K562 (cell line): ENCODE data around the gene DYRK4. TPM values are rescaled to one million over a fixed set of nuclear protein-coding genes. Genes with fewer than 3 reads are reported as not detected.

ENCODE experiments used
- ATAC-seq: fragments of 200-7000 bp; cut with Tn5 transposase; 3 replicates; pipeline ENCODE4 v1.9.1; 2020; ENCODE audit warnings: moderate library complexity
- BruUV-seq: library from RNA; stranded (reverse); fragments of 400-500 nt; replicated peaks from 2 replicates; lab custom pipeline; 2021; lab: Mats Ljungman, UMichigan
- CTCF ChIA-PET: fragments of 300-600 bp; formaldehyde crosslinking; extraction: SDS; loops from one replicate; lab custom pipeline; 2021; ENCODE audit warnings: low intra/inter-chr PET ratio; lab: Yijun Ruan, JAX
- POLR2A ChIA-PET: fragments of 300-600, 350-650 bp; sonication (Branson Sonifier 250); formaldehyde crosslinking; extraction: SDS; loops from one replicate; lab custom pipeline; 2021; ENCODE audit warnings: antibody characterized with exemption, inconsistent platforms; lab: Yijun Ruan, JAX
- DNase-seq, 4 experiments: peaks; one replicate each; pipeline versions ENCODE4 v3.0.0 to v3.0.0-alpha.2; 2011 to 2018; ENCODE audit warnings: low spot score in 3 of 4, mixed read lengths in 3 of 4; ENCODE audit errors: extremely low read depth in 1 of 4
- FAIRE-seq: peaks from 2 replicates; lab custom pipeline; 2011; peaks lifted over from hg19 to GRCh38; lab: Jason Lieb, UNC
- H2AFZ ChIP-seq: 2 replicates; pipeline ENCODE4 v1.6.0; 2011; ENCODE audit warnings: low read depth, low read length, control low read depth, inconsistent platforms
- H3K27ac ChIP-seq: fragments of 200-600 bp; 3 replicates; pipeline ENCODE4 v1.8.0; 2011; ENCODE audit warnings: low read depth, mild to moderate bottlenecking, control low read depth, inconsistent platforms, low read length, moderate library complexity, mixed read lengths; ENCODE audit errors: extremely low read depth
- H3K27me3 ChIP-seq, 2 experiments: fragments of 300-600 bp in 1 of 2; 2 replicates in 1 of 2; 3 replicates in 1 of 2; pipeline versions ENCODE4 v1.6.0 to v1.8.0; 2011; ENCODE audit warnings: inconsistent platforms in 2 of 2, low read length in 2 of 2, mild to moderate bottlenecking in 1 of 2, mixed read lengths in 1 of 2, moderate library complexity in 1 of 2; ENCODE audit not compliant: control insufficient read depth in 2 of 2, insufficient read depth in 2 of 2
- H3K36me3 ChIP-seq: fragments of 300-600 bp; 3 replicates; pipeline ENCODE4 v1.8.0; 2011; ENCODE audit warnings: mild to moderate bottlenecking, low read length, inconsistent platforms; ENCODE audit not compliant: control insufficient read depth, insufficient read depth
- H3K4me1 ChIP-seq, 2 experiments: fragments of 200-600 bp in 1 of 2; replicated peaks in 1 of 2; 2 replicates in 1 of 2; 3 replicates in 1 of 2; pipeline versions ENCODE4 v1.5.1 to v1.8.0; 2011; ENCODE audit warnings: inconsistent platforms in 2 of 2, low read length in 2 of 2, mild to moderate bottlenecking in 1 of 2, mixed read lengths in 1 of 2, moderate library complexity in 1 of 2; ENCODE audit not compliant: control insufficient read depth in 2 of 2, insufficient read depth in 2 of 2
- H3K4me2 ChIP-seq: 2 replicates; pipeline ENCODE4 v1.6.1; 2011; ENCODE audit warnings: low read length, control low read depth, inconsistent platforms, mixed read lengths; ENCODE audit not compliant: insufficient read depth
- H3K4me3 ChIP-seq: fragments of 200-600 bp; sonication (generic), shearing (Covaris generic); 2 replicates; pipeline ENCODE4 v1.5.1; 2016; ENCODE audit warnings: control low read depth, inconsistent platforms
- H3K79me2 ChIP-seq: fragments of 200-600 bp; 3 replicates; pipeline ENCODE4 v1.8.0; 2011; ENCODE audit warnings: low read length, inconsistent platforms; ENCODE audit not compliant: control insufficient read depth, insufficient read depth
- H3K9ac ChIP-seq, 2 experiments: 2 replicates each; pipeline versions ENCODE4 v1.6.0 to v1.6.1; 2011; ENCODE audit warnings: low read depth in 2 of 2, low read length in 2 of 2, control low read depth in 1 of 2, inconsistent platforms in 1 of 2, mild to moderate bottlenecking in 1 of 2, mixed read lengths in 1 of 2; ENCODE audit not compliant: insufficient read depth in 1 of 2
- H3K9me1 ChIP-seq: one replicate; pipeline ENCODE4 v1.6.0; 2011; ENCODE audit warnings: inconsistent platforms, mild to moderate bottlenecking, low read length, moderate library complexity; ENCODE audit not compliant: control insufficient read depth, insufficient read depth
- H3K9me3 ChIP-seq: replicated peaks from 2 replicates; pipeline ENCODE4 v1.5.1; 2011; ENCODE audit warnings: low read depth, low read length, inconsistent platforms; ENCODE audit not compliant: control insufficient read depth, insufficient read depth
- H4K20me1 ChIP-seq: replicated peaks from 2 replicates; pipeline ENCODE4 v1.6.1; 2011; ENCODE audit warnings: low read length, inconsistent platforms, mixed read lengths; ENCODE audit not compliant: control insufficient read depth, insufficient read depth
- ARID3A ChIP-seq: IDR thresholded peaks from 2 replicates; pipeline ENCODE4 v1.6.1; 2012; ENCODE audit warnings: low read depth, low read length, improper control_type of control experiment, borderline replicate concordance
- BDP1 ChIP-seq: IDR thresholded peaks from 3 replicates; pipeline ENCODE4 v1.6.1; 2011; ENCODE audit not compliant: insufficient read length, insufficient read depth
- BRD4 ChIP-seq: fragments of 200-600 bp; sonication (generic); IDR thresholded peaks from 2 replicates; pipeline ENCODE4 v1.6.1; 2017; ENCODE audit warnings: inconsistent platforms
- CBFA2T2 ChIP-seq: fragments of 450-650 bp; conservative IDR thresholded peaks from 2 replicates; pipeline ENCODE4 v1.6.1; 2017; ENCODE audit warnings: mild to moderate bottlenecking
- CBX2 ChIP-seq: fragments of 200-600 bp; sonication (generic); IDR thresholded peaks from one replicate; pipeline ENCODE4 v1.6.1; 2012; ENCODE audit warnings: mild to moderate bottlenecking, low read length, inconsistent platforms; ENCODE audit not compliant: insufficient read depth, poor library complexity, severe bottlenecking
- EP300 ChIP-seq: IDR thresholded peaks from 2 replicates; pipeline ENCODE4 v1.6.1; 2012; ENCODE audit warnings: low read length, improper control_type of control experiment
- ETV1 ChIP-seq: fragments of 450-650 bp; conservative IDR thresholded peaks from 2 replicates; pipeline ENCODE4 v1.6.1; 2016; ENCODE audit warnings: missing genetic modification characterization, control low read depth, low read depth, missing compliant biosample characterization
- ILF3 ChIP-seq: fragments of 450-650 bp; IDR thresholded peaks from 2 replicates; pipeline ENCODE4 v1.6.1; 2018; ENCODE audit warnings: antibody characterized with exemption, mild to moderate bottlenecking, moderate library complexity, borderline replicate concordance
- NFIX ChIP-seq: fragments of 250-450 bp; sonication (Bioruptor Pico); IDR thresholded peaks from 2 replicates; pipeline ENCODE4 v1.4.0; 2020; ENCODE audit warnings: low read depth, mild to moderate bottlenecking, moderate library complexity
- SNRNP70 ChIP-seq: fragments of 200-400 bp; formaldehyde crosslinking; optimal IDR thresholded peaks from 2 replicates; pipeline ENCODE3; 2017; ENCODE audit warnings: low read depth, low read length
- TSHZ1 ChIP-seq: fragments of 250-450 bp; sonication (Bioruptor Pico); IDR thresholded peaks from 2 replicates; pipeline ENCODE4 v1.4.0; 2020; ENCODE audit warnings: mild to moderate bottlenecking, moderate library complexity
- WGBS: fragments of 100-300 bp; shearing (Covaris generic); methylation state at CpG from one replicate; pipeline ENCODE4 v1.1.6; 2016; ENCODE audit warnings: low coverage, mixed read lengths; ENCODE audit not compliant: insufficient coverage; ENCODE audit errors: missing lambda C conversion rate; 5-methylcytosine and 5-hydroxymethylcytosine counted together
- in situ Hi-C: fragments of 300-500 bp; cut with MboI; formaldehyde crosslinking; loops from 4 replicates; pipeline ENCODE4 v1.15.0; 2018; ENCODE audit warnings: inconsistent platforms, mixed read lengths
- intact Hi-C: fragments of 100-400 bp; cut with micrococcal nuclease; formaldehyde crosslinking; loops from 2 replicates; pipeline ENCODE4 v1.14.2; 2022
- polyA plus RNA-seq, 8 experiments: library from polyadenylated mRNA; depleted of rRNA in 4 of 8; stranded (reverse) in 5 of 8; unstranded in 3 of 8; fragments of >200 nt; fragmentation: Nextera tagmentation in 2 of 8; fragmentation: Illumina TruSeq in 1 of 8; extraction: Ambion mirVana in 2 of 8; extraction: Trizol in 1 of 8; gene quantifications; 2 replicates each; pipeline versions ENCODE4 v1.2.1 to v1.2.3, GENCODE V29; 2011 to 2014; ENCODE audit warnings: inconsistent platforms in 1 of 8, missing spikeins in 1 of 8
- total RNA-seq, 7 experiments: library from RNA; depleted of rRNA in 6 of 7; stranded (reverse); fragments of >200 nt in 6 of 7; fragmentation: Illumina TruSeq in 2 of 7; extraction: Trizol in 2 of 7; gene quantifications; 2 replicates each; pipeline versions ENCODE4 v1.2.1 to v1.2.3, GENCODE V29; 2011 to 2021; ENCODE audit warnings: low replicate concordance in 1 of 7
- TF ChIP-seq, protein P1 (sequence below): fragments of 250-450 bp; sonication (Bioruptor Pico); IDR thresholded peaks from 2 replicates; pipeline ENCODE4 v1.8.0; 2021; ENCODE audit warnings: borderline replicate concordance, mild to moderate bottlenecking, moderate library complexity; ENCODE audit not compliant: poor library complexity, severe bottlenecking
- TF ChIP-seq, protein P2 (sequence below): IDR thresholded peaks from 3 replicates; pipeline ENCODE4 v1.6.1; 2011; ENCODE audit warnings: borderline replicate concordance, mild to moderate bottlenecking, moderate library complexity; ENCODE audit not compliant: insufficient read length; ENCODE audit errors: extremely low read depth

Gene DYRK4
- total and polyA plus RNA-seq, 9 of the 15 experiments (the other 6 are each of a cell fraction or from before 2014, with no cell fraction given): 13.4 to 37.4 (median 22.2) TPM

DNA sequence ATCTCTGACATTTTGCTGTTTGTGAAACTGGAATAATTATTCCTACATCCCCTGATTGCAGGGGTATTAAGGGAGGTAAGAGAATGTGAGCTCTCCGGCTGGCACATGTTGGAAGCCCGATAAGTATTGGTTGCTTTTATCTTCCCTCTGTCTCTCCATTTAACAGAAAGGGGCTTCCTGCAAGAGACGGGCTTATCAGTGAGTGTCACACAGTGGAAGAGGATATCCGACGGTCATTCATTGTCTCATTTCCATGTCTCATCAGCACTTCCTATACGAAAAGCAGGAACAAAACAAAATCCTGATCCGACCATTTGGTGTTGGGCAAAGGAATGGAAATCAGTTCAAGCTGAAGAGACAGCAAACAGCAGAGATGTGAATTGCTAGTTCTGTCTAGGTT is 10.7 kb downstream of the DYRK4 start:
- POLR2A ChIA-PET: no interaction called here
- H2AFZ ChIP-seq: no peak overlapping the region; the same call in 1 of the 2 replicates
- H3K36me3 ChIP-seq: no peaks in the 10 kb centered on the region
- peak in 2 of 4 experiments; percentile 53 to 62 for DNase-seq
- H4K20me1 ChIP-seq: no peaks in the 10 kb centered on the region
- H3K4me3 ChIP-seq: no peak overlapping the region
- CTCF ChIA-PET: no interaction called here
- H3K9me3 ChIP-seq: no peaks in the 10 kb centered on the region
- no peaks in the 10 kb centered on the region for H3K27me3 ChIP-seq
- no peaks in the 10 kb centered on the region for H3K79me2 ChIP-seq
- intact Hi-C loops: loop anchor here (10.0 kb wide), 1 partner anchor 182 kb away; no protein-coding TSS in a partner anchor
- no peak overlapping the region for H3K9ac ChIP-seq
- no peaks in the 10 kb centered on the region for H3K9me1 ChIP-seq
- H3K4me1 ChIP-seq: peaks cover 7 to 15% of the 10 kb centered on the region in 2 experiments; a peak in 4 of 5 replicates
- peak; percentile 83 for FAIRE-seq
- H3K4me2 ChIP-seq: peak overlapping the region; percentile 36
- peak; percentile 67 for ATAC-seq
- no TSS peak for BruUV-seq
- WGBS: 2% methylated on average over 6 of the region's 7 CpGs
- in situ Hi-C loops: no loop called here
- no peak overlapping the region for H3K27ac ChIP-seq
- TF ChIP-seq, protein P1, sequence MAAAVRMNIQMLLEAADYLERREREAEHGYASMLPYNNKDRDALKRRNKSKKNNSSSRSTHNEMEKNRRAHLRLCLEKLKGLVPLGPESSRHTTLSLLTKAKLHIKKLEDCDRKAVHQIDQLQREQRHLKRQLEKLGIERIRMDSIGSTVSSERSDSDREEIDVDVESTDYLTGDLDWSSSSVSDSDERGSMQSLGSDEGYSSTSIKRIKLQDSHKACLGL (CRISPR knock-in tag): no peak
- TF ChIP-seq CBFA2T2 (peak; percentile 82), BRD4 (no peak), BDP1 (no peak), CBX2 (no peak), ARID3A (no peak), ETV1 (tag) (0 out of 2 replicates have a peak, but pooled peaks have one; percentile 44), NFIX (no peak), EP300 (peak; percentile 67; the same call in 1 of the 2 replicates), ILF3 (no peak), SNRNP70 (no peak), TSHZ1 (CRISPR knock-in tag) (no peak)
- TF ChIP-seq, protein P2, sequence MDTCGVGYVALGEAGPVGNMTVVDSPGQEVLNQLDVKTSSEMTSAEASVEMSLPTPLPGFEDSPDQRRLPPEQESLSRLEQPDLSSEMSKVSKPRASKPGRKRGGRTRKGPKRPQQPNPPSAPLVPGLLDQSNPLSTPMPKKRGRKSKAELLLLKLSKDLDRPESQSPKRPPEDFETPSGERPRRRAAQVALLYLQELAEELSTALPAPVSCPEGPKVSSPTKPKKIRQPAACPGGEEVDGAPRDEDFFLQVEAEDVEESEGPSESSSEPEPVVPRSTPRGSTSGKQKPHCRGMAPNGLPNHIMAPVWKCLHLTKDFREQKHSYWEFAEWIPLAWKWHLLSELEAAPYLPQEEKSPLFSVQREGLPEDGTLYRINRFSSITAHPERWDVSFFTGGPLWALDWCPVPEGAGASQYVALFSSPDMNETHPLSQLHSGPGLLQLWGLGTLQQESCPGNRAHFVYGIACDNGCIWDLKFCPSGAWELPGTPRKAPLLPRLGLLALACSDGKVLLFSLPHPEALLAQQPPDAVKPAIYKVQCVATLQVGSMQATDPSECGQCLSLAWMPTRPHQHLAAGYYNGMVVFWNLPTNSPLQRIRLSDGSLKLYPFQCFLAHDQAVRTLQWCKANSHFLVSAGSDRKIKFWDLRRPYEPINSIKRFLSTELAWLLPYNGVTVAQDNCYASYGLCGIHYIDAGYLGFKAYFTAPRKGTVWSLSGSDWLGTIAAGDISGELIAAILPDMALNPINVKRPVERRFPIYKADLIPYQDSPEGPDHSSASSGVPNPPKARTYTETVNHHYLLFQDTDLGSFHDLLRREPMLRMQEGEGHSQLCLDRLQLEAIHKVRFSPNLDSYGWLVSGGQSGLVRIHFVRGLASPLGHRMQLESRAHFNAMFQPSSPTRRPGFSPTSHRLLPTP: no peak
